Trophoblast cell (in vitro differentiated cells and primary cell): ENCODE measurements around the gene ELL2.

Source experiments
- DNase-seq, 2 donors: peaks; one replicate each; pipeline ENCODE4 v3.0.0-alpha.2; 2016
- H2AFZ ChIP-seq: 2 replicates; pipeline ENCODE4 v1.6.1; 2013; ENCODE audit warnings: low read length, moderate library complexity, mild to moderate bottlenecking; ENCODE audit not compliant: insufficient read depth, poor library complexity
- H2AK5ac ChIP-seq: 2 replicates; pipeline ENCODE4 v1.6.1; 2013; ENCODE audit warnings: mild to moderate bottlenecking, low read length
- H2BK120ac ChIP-seq: 2 replicates; pipeline ENCODE4 v1.6.1; 2013; ENCODE audit warnings: low read length, mild to moderate bottlenecking, moderate library complexity; ENCODE audit not compliant: insufficient read depth, poor library complexity
- H2BK12ac ChIP-seq: 2 replicates; pipeline ENCODE4 v1.6.1; 2013; ENCODE audit warnings: mild to moderate bottlenecking, low read length, moderate library complexity
- H2BK5ac ChIP-seq: 2 replicates; pipeline ENCODE4 v1.6.1; 2013; ENCODE audit warnings: low read length, low read depth, moderate library complexity, mild to moderate bottlenecking; ENCODE audit not compliant: poor library complexity
- H3K14ac ChIP-seq: 2 replicates; pipeline ENCODE4 v1.6.1; 2013; ENCODE audit warnings: mild to moderate bottlenecking, low read length
- H3K18ac ChIP-seq: 2 replicates; pipeline ENCODE4 v1.6.1; 2013; ENCODE audit warnings: mild to moderate bottlenecking, low read length
- H3K23ac ChIP-seq: 2 replicates; pipeline ENCODE4 v1.6.1; 2013; ENCODE audit warnings: low read length
- H3K27ac ChIP-seq: 2 replicates; pipeline ENCODE4 v1.5.1; 2013; ENCODE audit warnings: low read depth, mild to moderate bottlenecking, inconsistent platforms, low read length, moderate library complexity
- H3K27me3 ChIP-seq: 2 replicates; pipeline ENCODE4 v1.6.1; 2013; ENCODE audit warnings: inconsistent platforms, mild to moderate bottlenecking, low read length, moderate library complexity; ENCODE audit not compliant: insufficient read depth
- H3K36me3 ChIP-seq, 2 experiments: 1 replicate in 1 of 2; 2 replicates in 1 of 2; pipeline ENCODE4 v1.6.1; 2013; ENCODE audit warnings: low read length in 2 of 2, mild to moderate bottlenecking in 2 of 2, moderate library complexity in 1 of 2; ENCODE audit not compliant: insufficient read depth in 2 of 2, control insufficient read depth in 1 of 2
- H3K4ac ChIP-seq: 2 replicates; pipeline ENCODE4 v1.6.1; 2013; ENCODE audit warnings: low read depth, mild to moderate bottlenecking, low read length, moderate library complexity
- H3K4me1 ChIP-seq, 2 experiments: 1 replicate in 1 of 2; 2 replicates in 1 of 2; pipeline ENCODE4 v1.6.1; 2013; ENCODE audit warnings: low read length in 2 of 2, mild to moderate bottlenecking in 2 of 2, moderate library complexity in 1 of 2; ENCODE audit not compliant: insufficient read depth in 2 of 2, control insufficient read depth in 1 of 2
- H3K4me2 ChIP-seq: 2 replicates; pipeline ENCODE4 v1.6.1; 2013; ENCODE audit warnings: inconsistent platforms, mild to moderate bottlenecking, low read length, moderate library complexity
- H3K4me3 ChIP-seq: 2 replicates; pipeline ENCODE4 v1.5.1; 2013; ENCODE audit warnings: mild to moderate bottlenecking, low read depth, low read length, inconsistent platforms
- H3K79me1 ChIP-seq: one replicate; pipeline ENCODE4 v1.6.1; 2013; ENCODE audit warnings: low read length
- H3K79me2 ChIP-seq: 2 replicates; pipeline ENCODE4 v1.6.1; 2013; ENCODE audit warnings: low read length, mild to moderate bottlenecking; ENCODE audit not compliant: control insufficient read depth, insufficient read depth, poor library complexity
- H3K9ac ChIP-seq: 2 replicates; pipeline ENCODE4 v1.6.1; 2013; ENCODE audit warnings: mild to moderate bottlenecking, low read length
- H3K9me3 ChIP-seq: 2 replicates; pipeline ENCODE4 v1.6.1; 2013; ENCODE audit warnings: low read depth, mild to moderate bottlenecking, control low read depth, inconsistent platforms, low read length; ENCODE audit not compliant: insufficient read depth
- H4K12ac ChIP-seq: 2 replicates; pipeline ENCODE4 v1.6.1; 2013; ENCODE audit warnings: low read depth, mild to moderate bottlenecking, low read length, moderate library complexity
- H4K8ac ChIP-seq: 2 replicates; pipeline ENCODE4 v1.6.1; 2013; ENCODE audit warnings: low read depth, mild to moderate bottlenecking, low read length, moderate library complexity
- H4K91ac ChIP-seq: one replicate; pipeline ENCODE4 v1.6.1; 2013; ENCODE audit warnings: low read depth, mild to moderate bottlenecking, low read length, moderate library complexity
- WGBS: extraction: QIAGEN DNeasy Blood & Tissue Kit; methylation state at CpG from one replicate; pipeline ENCODE4 v1.1.7; 2013; ENCODE audit warnings: missing lambda C conversion rate; ENCODE audit not compliant: insufficient read length, insufficient coverage; ENCODE audit errors: extremely low coverage; 5-methylcytosine and 5-hydroxymethylcytosine counted together

ELL2 gene

GRCh38 chr5:95861864-95862561, 99.6 kb downstream of the ELL2 start:
- H3K36me3 ChIP-seq = no peaks in the 10 kb centered on the region
- peaks cover 6% of the 10 kb centered on the region for H3K79me2 ChIP-seq
- DNase-seq = peak; percentile 67 to 83
- H2BK12ac ChIP-seq = no peak overlapping the region
- no peak overlapping the region for H2AK5ac ChIP-seq
- peaks cover 34 to 35% of the 10 kb centered on the region in 2 experiments for H3K4me1 ChIP-seq
- peaks cover 37% of the 10 kb centered on the region for H3K79me1 ChIP-seq
- no peak overlapping the region for H3K4me3 ChIP-seq
- peak overlapping the region; percentile 42 for H3K27ac ChIP-seq
- no peak overlapping the region for H3K4ac ChIP-seq
- H3K18ac ChIP-seq = no peak overlapping the region
- no peaks in the 10 kb centered on the region for H3K27me3 ChIP-seq
- peak overlapping the region; percentile 73 for H4K91ac ChIP-seq
- H4K12ac ChIP-seq = no peak overlapping the region
- H3K4me2 ChIP-seq = peak overlapping the region; percentile 2
- H2BK5ac ChIP-seq = no peak overlapping the region
- H3K14ac ChIP-seq = peak overlapping the region; percentile 50
- peak overlapping the region; percentile 40 for H2BK120ac ChIP-seq
- peak overlapping the region; percentile 16 for H4K8ac ChIP-seq
- no peak overlapping the region for H2AFZ ChIP-seq
- no peak overlapping the region for H3K9ac ChIP-seq
- no CpG with 5 or more reads among the region's 8 CpGs for WGBS
- H3K9me3 ChIP-seq = no peaks in the 10 kb centered on the region
- no peak overlapping the region for H3K23ac ChIP-seq

- no peak overlapping the region for H2AFZ ChIP-seq
- H3K79me1 ChIP-seq = peaks cover 41% of the 10 kb centered on the region
Measured at GRCh38 chr5:95861221-95861863, 100.3 kb downstream of the ELL2 start.

GRCh38 chr5:95859661-95860060, 102.0 kb downstream of the ELL2 start:
- peaks cover 7% of the 10 kb centered on the region for H3K79me2 ChIP-seq
- no peaks in the 10 kb centered on the region for H3K36me3 ChIP-seq
- H3K23ac ChIP-seq = peak overlapping the region; percentile 76
- no peaks in the 10 kb centered on the region for H3K27me3 ChIP-seq
- H2AFZ ChIP-seq = no peak overlapping the region
- H3K4me3 ChIP-seq = no peak overlapping the region
- H3K9me3 ChIP-seq = no peaks in the 10 kb centered on the region
- H4K8ac ChIP-seq = peak overlapping the region; percentile 87
- no peak overlapping the region for H4K12ac ChIP-seq
- DNase-seq = no peak
- peak overlapping the region; percentile 98 for H2BK120ac ChIP-seq
- peak overlapping the region; percentile 93 for H3K27ac ChIP-seq
- peak overlapping the region; percentile 94 for H4K91ac ChIP-seq
- peaks cover 37 to 38% of the 10 kb centered on the region in 2 experiments for H3K4me1 ChIP-seq
- H2AK5ac ChIP-seq = peak overlapping the region; percentile 83
- WGBS = no CpG with 5 or more reads among the region's 4 CpGs
- peak overlapping the region; percentile 81 for H3K18ac ChIP-seq
- H2BK5ac ChIP-seq = peak overlapping the region; percentile 76
- no peak overlapping the region for H3K9ac ChIP-seq
- peak overlapping the region; percentile 72 for H3K4ac ChIP-seq
- H3K14ac ChIP-seq = peak overlapping the region; percentile 87
- H2BK12ac ChIP-seq = peak overlapping the region; percentile 99
- H3K79me1 ChIP-seq = peaks cover 36% of the 10 kb centered on the region
- H3K4me2 ChIP-seq = peak overlapping the region; percentile 4

More at GRCh38 chr5:95861221-95861863, 100.3 kb downstream of the ELL2 start:
- Histone ChIP-seq H3K36me3 (no peaks in the 10 kb centered on the region), H3K27me3 (no peaks in the 10 kb centered on the region), H3K18ac (no peak overlapping the region), H3K79me2 (peaks cover 9% of the 10 kb centered on the region), H2BK120ac (no peak overlapping the region), H3K4me1 (peaks cover 40% of the 10 kb centered on the region in 2 experiments), H4K12ac (no peak overlapping the region), H2BK12ac (peak overlapping the region; percentile 79), H3K9ac (no peak overlapping the region), H4K91ac (peak overlapping the region; percentile 60), H3K9me3 (no peaks in the 10 kb centered on the region), H2BK5ac (no peak overlapping the region), H3K4me3 (no peak overlapping the region), H3K4me2 (peak overlapping the region; percentile 2), H4K8ac (peak overlapping the region; percentile 54), H3K27ac (peak overlapping the region; percentile 33), H2AK5ac (peak overlapping the region; percentile 9), H3K4ac (peak overlapping the region; percentile 9), H3K14ac (no peak overlapping the region), H3K23ac (no peak overlapping the region)
- WGBS = no CpG with 5 or more reads among the region's 14 CpGs
- DNase-seq = peak; percentile 96 to 98

- peak overlapping the region; percentile 56 for H4K8ac ChIP-seq
- H3K14ac ChIP-seq = peak overlapping the region; percentile 51
- H2BK120ac ChIP-seq = no peak overlapping the region
- no peak overlapping the region for H3K9ac ChIP-seq
- peak overlapping the region; percentile 68 for H2BK12ac ChIP-seq
- peaks cover 36% of the 10 kb centered on the region for H3K79me1 ChIP-seq
- peak overlapping the region; percentile 79 for H4K91ac ChIP-seq
- peak overlapping the region; percentile 54 for H2AFZ ChIP-seq
- peaks cover 36 to 37% of the 10 kb centered on the region in 2 experiments for H3K4me1 ChIP-seq
- H3K36me3 ChIP-seq = no peaks in the 10 kb centered on the region
- no peak overlapping the region for H3K4ac ChIP-seq
- no peak overlapping the region for H3K4me3 ChIP-seq
- WGBS = no CpG with 5 or more reads among the region's 28 CpGs
- H3K18ac ChIP-seq = peak overlapping the region; percentile 34
- no peaks in the 10 kb centered on the region for H3K27me3 ChIP-seq
- H3K27ac ChIP-seq = peak overlapping the region; percentile 93
- peak overlapping the region; percentile 77 for H2BK5ac ChIP-seq
- peak; percentile 92 to 93 for DNase-seq
- H3K23ac ChIP-seq = no peak overlapping the region
- H2AK5ac ChIP-seq = no peak overlapping the region
- H4K12ac ChIP-seq = peak overlapping the region; percentile 7
- H3K79me2 ChIP-seq = peaks cover 7% of the 10 kb centered on the region
- H3K9me3 ChIP-seq = peaks cover 3% of the 10 kb centered on the region
- H3K4me2 ChIP-seq = peak overlapping the region; percentile 57
Measured at GRCh38 chr5:95858661-95859595, 102.7 kb downstream of the ELL2 start.
